Endothelial cell of umbilical vein (primary cell): Measurements from ENCODE around the gene VPS13A. TPM values are rescaled to one million over a fixed set of nuclear protein-coding genes. Genes with fewer than 3 reads are reported as not detected.

Experiments used
- BruUV-seq: library from RNA; stranded (reverse); fragments of 400-500 nt; replicated peaks from 2 replicates; lab custom pipeline; 2021; lab: Mats Ljungman, UMichigan
- CTCF ChIA-PET: fragments of 300-600, 350-600 bp; sonication (Branson Sonifier 250); formaldehyde crosslinking; loops from one replicate; lab custom pipeline; 2021; ENCODE audit warnings: antibody characterized with exemption, inconsistent platforms; lab: Charles Lee
- POLR2A ChIA-PET: fragments of 300-600, 350-600 bp; sonication (Branson Sonifier 250); formaldehyde crosslinking; loops from one replicate; lab custom pipeline; 2021; ENCODE audit warnings: antibody characterized with exemption, inconsistent platforms; lab: Charles Lee
- DNase-seq: peaks from one replicate; pipeline ENCODE4 v3.0.0-alpha.2; 2011; ENCODE audit warnings: low read depth, low spot score
- FAIRE-seq: peaks from 2 replicates; lab custom pipeline; 2011; peaks lifted over from hg19 to GRCh38; lab: Jason Lieb, UNC
- H2AFZ ChIP-seq: 2 replicates; pipeline ENCODE4 v1.6.0; 2012; ENCODE audit warnings: low read depth, low read length, control low read depth, inconsistent platforms
- H3K27ac ChIP-seq: 2 replicates; pipeline ENCODE4 v1.5.1; 2011; ENCODE audit warnings: low read depth, mild to moderate bottlenecking, control low read depth, low read length, moderate library complexity; ENCODE audit not compliant: insufficient read depth
- H3K27me3 ChIP-seq, 2 experiments: 2 replicates each; pipeline versions ENCODE4 v1.6.0 to v1.6.1; 2011; ENCODE audit warnings: low read length in 2 of 2, mixed read lengths in 1 of 2; ENCODE audit not compliant: control insufficient read depth in 2 of 2, insufficient read depth in 2 of 2
- H3K36me3 ChIP-seq, 2 experiments: 2 replicates in 1 of 2; 3 replicates in 1 of 2; pipeline ENCODE4 v1.5.1; 2011; ENCODE audit warnings: low read length in 2 of 2, mild to moderate bottlenecking in 1 of 2, moderate library complexity in 1 of 2; ENCODE audit not compliant: control insufficient read depth in 2 of 2, insufficient read depth in 2 of 2; ENCODE audit errors: extremely low read depth in 1 of 2
- H3K4me1 ChIP-seq: 3 replicates; pipeline ENCODE4 v1.5.1; 2011; ENCODE audit warnings: mild to moderate bottlenecking, low read length; ENCODE audit not compliant: control insufficient read depth, insufficient read depth; ENCODE audit errors: extremely low read depth
- H3K4me2 ChIP-seq: 2 replicates; pipeline ENCODE4 v1.6.1; 2011; ENCODE audit warnings: low read length, control low read depth, mixed read lengths; ENCODE audit not compliant: insufficient read depth
- H3K4me3 ChIP-seq, 3 experiments: fragments of 200-600 bp in 1 of 3; sonication (generic), shearing (Covaris generic) in 1 of 3; replicated peaks in 1 of 3; 2 replicates each; pipeline ENCODE4 v1.5.1; 2011 to 2016; ENCODE audit warnings: control low read depth in 3 of 3, low read length in 3 of 3, mild to moderate bottlenecking in 2 of 3, inconsistent platforms in 1 of 3, low read depth in 1 of 3, moderate library complexity in 1 of 3; ENCODE audit not compliant: insufficient read depth in 1 of 3
- H3K79me2 ChIP-seq: 2 replicates; pipeline ENCODE4 v1.6.0; 2012; ENCODE audit warnings: low read length, inconsistent platforms; ENCODE audit not compliant: control insufficient read depth, insufficient read depth
- H3K9ac ChIP-seq: replicated peaks from 2 replicates; pipeline ENCODE3; 2011; ENCODE audit warnings: low read length, control low read depth; ENCODE audit not compliant: insufficient read depth; ENCODE audit errors: extremely low read depth
- H3K9me1 ChIP-seq: replicated peaks from 3 replicates; pipeline ENCODE4 v1.6.0; 2011; ENCODE audit warnings: mild to moderate bottlenecking, low read length; ENCODE audit not compliant: control insufficient read depth, insufficient read depth; ENCODE audit errors: extremely low read depth
- H3K9me3 ChIP-seq: replicated peaks from 2 replicates; pipeline ENCODE4 v1.5.1; 2012; ENCODE audit warnings: low read length, inconsistent platforms; ENCODE audit not compliant: control insufficient read depth, insufficient read depth
- H4K20me1 ChIP-seq: replicated peaks from 2 replicates; pipeline ENCODE3; 2011; ENCODE audit warnings: mild to moderate bottlenecking, low read length; ENCODE audit not compliant: control insufficient read depth, insufficient read depth; ENCODE audit errors: extremely low read depth
- EZH2 ChIP-seq: IDR thresholded peaks from 2 replicates; pipeline ENCODE4 v1.6.1; 2012; ENCODE audit warnings: borderline replicate concordance, low read depth, mild to moderate bottlenecking, moderate library complexity, low read length, inconsistent platforms; ENCODE audit not compliant: severe bottlenecking
- FOS ChIP-seq: IDR thresholded peaks from 2 replicates; pipeline ENCODE4 v1.6.1; 2011; ENCODE audit warnings: mild to moderate bottlenecking, low read length, moderate library complexity, borderline replicate concordance; ENCODE audit not compliant: insufficient read depth
- GATA2 ChIP-seq: IDR thresholded peaks from 2 replicates; pipeline ENCODE4 v1.7.0; 2011; ENCODE audit warnings: low read depth, mild to moderate bottlenecking, moderate library complexity, mixed read lengths, low read length; ENCODE audit not compliant: insufficient read length, insufficient read depth
- JUN ChIP-seq: IDR thresholded peaks from 2 replicates; pipeline ENCODE4 v1.6.1; 2011; ENCODE audit warnings: borderline replicate concordance, low read depth; ENCODE audit not compliant: insufficient read length, insufficient read depth
- MYC ChIP-seq: IDR thresholded peaks from one replicate; pipeline ENCODE4 v1.6.1; 2011; ENCODE audit warnings: mild to moderate bottlenecking, low read depth, low read length
- POLR2A ChIP-seq: IDR thresholded peaks from 2 replicates; pipeline ENCODE4 v1.6.1; 2012; ENCODE audit warnings: low read depth, mild to moderate bottlenecking, control low read depth, low read length
- POLR2AphosphoS5 ChIP-seq: IDR thresholded peaks from 2 replicates; pipeline ENCODE4 v1.6.1; 2012; ENCODE audit warnings: low read depth, mild to moderate bottlenecking, control low read depth, low read length, moderate library complexity; ENCODE audit not compliant: insufficient read depth
- dilution Hi-C: fragments of 300-500 bp; cut with MboI; formaldehyde crosslinking; loops from one replicate; pipeline ENCODE4 v1.15.0; 2019; ENCODE audit warnings: low sequenced_read_pairs; ENCODE audit not compliant: extremely low pct_ligation_motif_present
- intact Hi-C: fragments of 100-400 bp; cut with micrococcal nuclease; formaldehyde crosslinking; loops from one replicate; pipeline ENCODE4 v1.10.0; 2022
- polyA plus RNA-seq, 4 experiments: library from polyadenylated mRNA; depleted of rRNA in 3 of 4; stranded (reverse) in 3 of 4; unstranded in 1 of 4; fragments of >200 nt; gene quantifications; 2 replicates each; pipeline versions ENCODE4 v1.2.1 to v1.2.3, GENCODE V29; 2011 to 2012; ENCODE audit warnings: missing spikeins in 1 of 4
- total RNA-seq: library from RNA; stranded (reverse); gene quantifications from 2 replicates; pipeline ENCODE4 v1.2.3, GENCODE V29; 2021
- TF ChIP-seq, protein P1 (sequence below), 2 donors: IDR thresholded peaks; 1 replicate in 1 of 2; 2 replicates in 1 of 2; pipeline ENCODE4 v1.5.1; 2011; ENCODE audit warnings: low read length in 2 of 2, mild to moderate bottlenecking in 2 of 2, moderate library complexity in 2 of 2, control low read depth in 1 of 2, inconsistent platforms in 1 of 2, low read depth in 1 of 2; ENCODE audit not compliant: insufficient read depth in 1 of 2; ENCODE audit errors: extremely low read depth in 1 of 2
- TF ChIP-seq, protein P2 (sequence below): IDR thresholded peaks from 2 replicates; pipeline ENCODE4 v1.6.1; 2011; ENCODE audit not compliant: insufficient read depth, insufficient read length

The VPS13A gene
- total and polyA plus RNA-seq, 2 donors (not counting 3 experiments of a cell fraction or from before 2014, with no cell fraction given) = 4.7 to 33.3 TPM

DNA sequence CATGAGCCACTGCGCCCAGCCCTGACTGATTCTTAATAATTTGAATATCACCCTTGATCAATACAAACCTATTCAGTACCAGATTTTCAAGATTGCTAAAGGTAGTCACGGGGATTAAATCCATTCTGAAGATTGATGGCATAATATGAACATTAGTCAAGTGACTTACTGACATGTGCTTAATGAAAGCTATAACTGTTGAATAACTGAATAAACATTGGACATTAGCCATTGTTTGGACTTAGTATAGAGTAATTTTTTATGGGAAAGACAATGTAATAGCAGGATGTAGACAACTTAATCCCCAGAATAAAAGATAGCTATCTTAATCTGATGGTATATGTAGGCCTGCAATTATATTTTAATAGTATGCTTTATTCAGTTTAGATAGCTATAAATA, 35.0 kb upstream of the VPS13A start:
- FAIRE-seq (no peak), DNase-seq (no peak)
- Histone ChIP-seq H3K9me1 (no peaks in the 10 kb centered on the region), H3K4me2 (no peak overlapping the region), H3K9ac (no peak overlapping the region), H3K4me1 (no peaks in the 10 kb centered on the region), H3K9me3 (no peaks in the 10 kb centered on the region), H2AFZ (no peak overlapping the region), H3K79me2 (no peaks in the 10 kb centered on the region), H3K4me3 (no peak overlapping the region), H4K20me1 (no peaks in the 10 kb centered on the region), H3K27ac (no peak overlapping the region), H3K27me3 (peaks cover 0 to 3% of the 10 kb centered on the region in 2 experiments), H3K36me3 (no peaks in the 10 kb centered on the region)
- BruUV-seq = no TSS peak
- intact Hi-C loops (no loop called here), dilution Hi-C loops (no loop called here)
- TF ChIP-seq MYC (no peak), POLR2A (no peak), EZH2 (no peak), FOS (no peak), GATA2 (no peak)
- TF ChIP-seq, protein P1, sequence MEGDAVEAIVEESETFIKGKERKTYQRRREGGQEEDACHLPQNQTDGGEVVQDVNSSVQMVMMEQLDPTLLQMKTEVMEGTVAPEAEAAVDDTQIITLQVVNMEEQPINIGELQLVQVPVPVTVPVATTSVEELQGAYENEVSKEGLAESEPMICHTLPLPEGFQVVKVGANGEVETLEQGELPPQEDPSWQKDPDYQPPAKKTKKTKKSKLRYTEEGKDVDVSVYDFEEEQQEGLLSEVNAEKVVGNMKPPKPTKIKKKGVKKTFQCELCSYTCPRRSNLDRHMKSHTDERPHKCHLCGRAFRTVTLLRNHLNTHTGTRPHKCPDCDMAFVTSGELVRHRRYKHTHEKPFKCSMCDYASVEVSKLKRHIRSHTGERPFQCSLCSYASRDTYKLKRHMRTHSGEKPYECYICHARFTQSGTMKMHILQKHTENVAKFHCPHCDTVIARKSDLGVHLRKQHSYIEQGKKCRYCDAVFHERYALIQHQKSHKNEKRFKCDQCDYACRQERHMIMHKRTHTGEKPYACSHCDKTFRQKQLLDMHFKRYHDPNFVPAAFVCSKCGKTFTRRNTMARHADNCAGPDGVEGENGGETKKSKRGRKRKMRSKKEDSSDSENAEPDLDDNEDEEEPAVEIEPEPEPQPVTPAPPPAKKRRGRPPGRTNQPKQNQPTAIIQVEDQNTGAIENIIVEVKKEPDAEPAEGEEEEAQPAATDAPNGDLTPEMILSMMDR (IDR thresholded peaks at IDR 0.05; ENCODE audit: extremely low read depth in 1 of 2, insufficient read depth in 1 of 2, low read depth in 1 of 2, low read length in 2 of 2) = no peak
- ChIA-PET POLR2A (no interaction called here), CTCF (interaction anchor here (1.2 kb wide), 1 partner anchor 9 kb away, joined by 6 read pairs; no protein-coding TSS in a partner anchor)

DNA sequence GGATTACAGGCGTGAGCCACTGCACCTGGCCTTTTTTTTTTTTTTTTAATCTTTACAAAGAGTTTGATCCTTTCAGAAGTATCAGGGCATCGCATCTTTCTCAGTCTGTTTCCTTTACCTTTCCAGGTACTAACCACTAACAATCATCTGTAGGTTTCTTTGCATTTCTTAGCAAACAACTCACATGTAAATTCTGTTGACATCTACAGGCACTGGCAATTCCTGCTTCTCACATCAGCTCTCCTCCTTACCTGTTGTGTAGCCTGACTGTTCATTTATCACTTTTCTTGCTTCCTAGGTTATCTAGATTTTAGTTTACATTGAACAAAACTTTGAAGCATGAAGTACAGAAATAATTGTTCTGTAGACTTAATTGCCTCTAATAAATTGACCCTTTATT, 27.5 kb upstream of the VPS13A start:
- H3K36me3 ChIP-seq = no peaks in the 10 kb centered on the region
- CTCF ChIA-PET = interaction anchor here (0.8 to 4.4 kb wide), 3 partner anchors 18 to 340 kb away, joined by 3 to 123 read pairs (median 4); no protein-coding TSS in a partner anchor
- H3K27ac ChIP-seq = no peak overlapping the region
- no peaks in the 10 kb centered on the region for H3K9me3 ChIP-seq
- TF ChIP-seq JUN (no peak), EZH2 (no peak), MYC (no peak), POLR2AphosphoS5 (no peak), GATA2 (no peak), POLR2A (no peak), FOS (no peak)
- TF ChIP-seq, protein P1 (IDR thresholded peaks at IDR 0.05; ENCODE audit: extremely low read depth in 1 of 2, insufficient read depth in 1 of 2, low read depth in 1 of 2, low read length in 2 of 2) = no peak
- TF ChIP-seq, protein P2, sequence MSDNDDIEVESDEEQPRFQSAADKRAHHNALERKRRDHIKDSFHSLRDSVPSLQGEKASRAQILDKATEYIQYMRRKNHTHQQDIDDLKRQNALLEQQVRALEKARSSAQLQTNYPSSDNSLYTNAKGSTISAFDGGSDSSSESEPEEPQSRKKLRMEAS = no peak
- intact Hi-C loops = loop anchor here (1.0 to 2.0 kb wide), 3 partner anchors 138 to 387 kb away; no protein-coding TSS in a partner anchor
- H3K79me2 ChIP-seq = no peaks in the 10 kb centered on the region
- no peak overlapping the region for H3K9ac ChIP-seq
- FAIRE-seq (no peak), DNase-seq (no peak)
- no TSS peak for BruUV-seq
- peaks cover 2% of the 10 kb centered on the region for H3K4me1 ChIP-seq
- POLR2A ChIA-PET = no interaction called here
- H4K20me1 ChIP-seq = no peaks in the 10 kb centered on the region
- no peak overlapping the region for H2AFZ ChIP-seq
- H3K4me3 ChIP-seq = no peak overlapping the region
- H3K27me3 ChIP-seq = peaks cover 8 to 28% of the 10 kb centered on the region in 2 experiments
- dilution Hi-C loops = no loop called here
- no peak overlapping the region for H3K4me2 ChIP-seq
- no peaks in the 10 kb centered on the region for H3K9me1 ChIP-seq
